Ishikawa (cell line): ENCODE data around the gene ITGAX.

Experiments
- EP300 ChIP-seq: IDR thresholded peaks from 2 replicates; pipeline ENCODE4 v1.6.1; 2012; ENCODE audit warnings: borderline replicate concordance
- NFIC ChIP-seq: IDR thresholded peaks from 2 replicates; pipeline ENCODE4 v1.6.1; 2012
- RAD21 ChIP-seq: IDR thresholded peaks from 2 replicates; pipeline ENCODE4 v1.6.1; 2012; ENCODE audit warnings: low read depth
- TAF1 ChIP-seq: IDR thresholded peaks from 2 replicates; pipeline ENCODE4 v1.6.1; 2012; ENCODE audit warnings: low read depth, mild to moderate bottlenecking
- TCF12 ChIP-seq: IDR thresholded peaks from 2 replicates; pipeline ENCODE4 v1.6.1; 2012; ENCODE audit warnings: low read depth
- YY1 ChIP-seq: IDR thresholded peaks from 2 replicates; pipeline ENCODE4 v1.6.1; 2012; ENCODE audit warnings: low read depth
- ZBTB7A ChIP-seq: IDR thresholded peaks from 2 replicates; pipeline ENCODE4 v1.6.1; 2012; ENCODE audit warnings: low read depth
- TF ChIP-seq, protein P1 (sequence below): IDR thresholded peaks from 2 replicates; pipeline ENCODE4 v1.6.1; 2012; ENCODE audit warnings: low read depth, mild to moderate bottlenecking
- TF ChIP-seq, protein P2 (sequence below): IDR thresholded peaks from 2 replicates; pipeline ENCODE4 v1.6.1; 2012

DNA sequence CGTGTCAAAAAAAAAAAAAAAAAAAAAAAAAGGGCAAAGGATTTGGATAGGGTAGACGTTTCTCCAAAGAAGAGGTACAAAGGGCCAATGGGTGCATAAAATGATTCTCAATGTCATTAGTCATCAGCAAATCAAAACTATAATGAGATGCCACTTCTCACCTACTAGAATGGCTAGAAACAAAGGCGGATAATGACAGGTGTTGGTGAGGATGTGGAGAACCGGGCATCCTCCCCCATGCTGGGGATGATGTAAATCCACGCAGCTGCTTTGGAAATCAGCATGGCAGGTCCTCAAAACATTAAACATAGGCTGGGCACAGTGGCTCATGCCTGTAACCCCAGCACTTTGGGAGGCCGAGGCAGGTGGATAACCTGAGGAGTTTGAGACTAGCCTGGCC, 9.4 kb downstream of the ITGAX start:
- TF ChIP-seq NFIC (no peak), TAF1 (no peak), EP300 (no peak), YY1 (no peak), TCF12 (no peak), RAD21 (no peak), ZBTB7A (no peak)
- TF ChIP-seq, protein P1, sequence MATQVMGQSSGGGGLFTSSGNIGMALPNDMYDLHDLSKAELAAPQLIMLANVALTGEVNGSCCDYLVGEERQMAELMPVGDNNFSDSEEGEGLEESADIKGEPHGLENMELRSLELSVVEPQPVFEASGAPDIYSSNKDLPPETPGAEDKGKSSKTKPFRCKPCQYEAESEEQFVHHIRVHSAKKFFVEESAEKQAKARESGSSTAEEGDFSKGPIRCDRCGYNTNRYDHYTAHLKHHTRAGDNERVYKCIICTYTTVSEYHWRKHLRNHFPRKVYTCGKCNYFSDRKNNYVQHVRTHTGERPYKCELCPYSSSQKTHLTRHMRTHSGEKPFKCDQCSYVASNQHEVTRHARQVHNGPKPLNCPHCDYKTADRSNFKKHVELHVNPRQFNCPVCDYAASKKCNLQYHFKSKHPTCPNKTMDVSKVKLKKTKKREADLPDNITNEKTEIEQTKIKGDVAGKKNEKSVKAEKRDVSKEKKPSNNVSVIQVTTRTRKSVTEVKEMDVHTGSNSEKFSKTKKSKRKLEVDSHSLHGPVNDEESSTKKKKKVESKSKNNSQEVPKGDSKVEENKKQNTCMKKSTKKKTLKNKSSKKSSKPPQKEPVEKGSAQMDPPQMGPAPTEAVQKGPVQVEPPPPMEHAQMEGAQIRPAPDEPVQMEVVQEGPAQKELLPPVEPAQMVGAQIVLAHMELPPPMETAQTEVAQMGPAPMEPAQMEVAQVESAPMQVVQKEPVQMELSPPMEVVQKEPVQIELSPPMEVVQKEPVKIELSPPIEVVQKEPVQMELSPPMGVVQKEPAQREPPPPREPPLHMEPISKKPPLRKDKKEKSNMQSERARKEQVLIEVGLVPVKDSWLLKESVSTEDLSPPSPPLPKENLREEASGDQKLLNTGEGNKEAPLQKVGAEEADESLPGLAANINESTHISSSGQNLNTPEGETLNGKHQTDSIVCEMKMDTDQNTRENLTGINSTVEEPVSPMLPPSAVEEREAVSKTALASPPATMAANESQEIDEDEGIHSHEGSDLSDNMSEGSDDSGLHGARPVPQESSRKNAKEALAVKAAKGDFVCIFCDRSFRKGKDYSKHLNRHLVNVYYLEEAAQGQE: no peak
- TF ChIP-seq, protein P2, sequence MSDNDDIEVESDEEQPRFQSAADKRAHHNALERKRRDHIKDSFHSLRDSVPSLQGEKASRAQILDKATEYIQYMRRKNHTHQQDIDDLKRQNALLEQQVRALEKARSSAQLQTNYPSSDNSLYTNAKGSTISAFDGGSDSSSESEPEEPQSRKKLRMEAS: no peak
